Ecto neural progenitor cell (in vitro differentiated cells): ENCODE measurements around the gene BTBD16.

Experiments used
- DNase-seq: peaks from one replicate; pipeline ENCODE4 v3.0.0-alpha.2; 2018; ENCODE audit warnings: low spot score

BTBD16 gene

DNA sequence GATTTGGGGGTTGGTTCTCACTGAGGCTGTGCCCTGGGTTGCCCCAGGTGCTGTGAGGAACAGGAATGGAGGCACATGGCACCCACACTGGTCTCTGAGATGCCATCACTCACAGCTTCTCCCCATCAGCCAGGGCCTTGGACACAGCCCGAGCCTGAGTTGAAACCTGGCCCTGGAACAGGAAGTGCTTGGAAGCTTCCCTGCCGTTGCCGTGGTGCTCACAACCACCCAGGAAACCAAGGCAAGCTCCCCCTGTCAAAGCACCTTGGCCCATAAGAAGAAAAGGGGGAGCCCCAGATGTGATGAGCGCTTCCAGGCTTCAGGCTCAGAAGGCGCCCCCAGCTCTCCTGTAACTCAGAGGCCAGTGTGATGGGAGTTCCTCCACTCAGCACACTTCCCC is at the start of gene BTBD16:
BTBD16 (plus strand) TSS at position 221 of the 400 bp plus-strand sequence. CDS start 3,786 bp downstream, outside the sequence.
- no peak for DNase-seq

DNA sequence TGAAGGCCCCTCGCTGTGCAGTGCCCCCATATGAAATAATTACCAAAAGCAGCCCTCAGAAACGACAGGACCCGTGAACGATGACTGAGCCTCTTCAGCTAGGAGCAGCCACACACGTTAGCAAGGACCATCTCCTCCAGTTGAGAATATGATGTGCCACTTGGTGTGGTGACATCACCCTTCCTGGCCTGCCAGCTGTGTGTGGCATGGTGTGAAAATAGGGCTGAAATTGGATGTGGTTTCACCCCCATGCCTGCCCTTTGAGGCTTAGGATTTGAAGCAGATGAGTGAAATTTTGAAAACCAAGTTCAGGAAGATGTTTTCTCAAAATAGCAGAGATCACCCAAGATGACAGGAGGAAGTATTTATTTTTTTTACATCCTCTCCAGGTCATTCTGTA is 49.1 kb upstream of the BTBD16 start:
- DNase-seq: no peak

- DNase-seq: no peak
Measured at GRCh38 chr10:122222638-122223037, 48.5 kb upstream of the BTBD16 start.

DNA sequence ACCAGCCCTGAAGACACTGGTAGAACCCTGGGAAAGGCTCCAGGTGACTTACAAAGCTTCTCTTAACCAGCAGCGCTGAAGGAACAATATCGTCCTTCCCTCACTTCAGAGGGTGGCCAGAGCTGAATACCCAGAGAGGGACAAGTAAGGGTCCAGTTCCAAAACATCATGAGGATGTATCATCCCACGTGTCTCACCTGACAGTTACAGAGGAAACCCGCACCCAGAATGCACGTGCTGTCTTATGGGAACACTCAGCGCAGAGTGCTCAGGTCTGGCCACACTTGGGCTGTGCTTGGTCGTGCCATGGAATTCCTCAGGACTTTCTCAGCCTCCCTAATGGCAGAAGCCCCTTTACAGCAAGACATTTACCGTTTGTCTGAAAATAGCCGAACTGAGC is 46.9 kb upstream of the BTBD16 start:
- no peak for DNase-seq

- DNase-seq: no peak
Measured at GRCh38 chr10:122225330-122225729, 45.8 kb upstream of the BTBD16 start.

DNA sequence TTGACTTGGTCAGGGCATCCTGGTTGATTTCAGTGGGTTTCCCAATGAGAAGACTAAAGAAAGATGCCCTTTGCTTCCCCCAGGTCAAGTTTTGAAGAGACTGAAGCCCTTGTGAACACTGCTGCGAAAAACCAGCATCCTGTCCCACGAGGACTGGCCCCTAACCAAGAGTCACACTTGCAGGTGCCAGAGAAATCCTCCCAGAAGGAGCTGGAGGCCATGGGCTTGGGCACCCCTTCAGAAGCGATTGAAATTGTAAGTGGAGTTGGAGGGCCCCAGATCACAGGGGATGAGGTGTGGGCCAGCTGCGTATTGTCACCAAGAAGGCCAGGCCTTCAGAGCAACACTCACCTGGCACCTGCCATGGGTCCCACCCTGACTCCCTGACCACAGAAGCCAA is 43.3 kb upstream of the BTBD16 start:
- DNase-seq: no peak

- DNase-seq: no peak
Measured at GRCh38 chr10:122229666-122230065, 41.4 kb upstream of the BTBD16 start.

- no peak for DNase-seq
Measured at GRCh38 chr10:122230222-122230621, 40.9 kb upstream of the BTBD16 start.

GRCh38 chr10:122232769-122233168 is 38.3 kb upstream of the BTBD16 start:
- DNase-seq: no peak

- DNase-seq: no peak
Measured at GRCh38 chr10:122233857-122234348, 37.2 kb upstream of the BTBD16 start.

GRCh38 chr10:122234416-122234815 is 36.7 kb upstream of the BTBD16 start:
- no peak for DNase-seq

DNA sequence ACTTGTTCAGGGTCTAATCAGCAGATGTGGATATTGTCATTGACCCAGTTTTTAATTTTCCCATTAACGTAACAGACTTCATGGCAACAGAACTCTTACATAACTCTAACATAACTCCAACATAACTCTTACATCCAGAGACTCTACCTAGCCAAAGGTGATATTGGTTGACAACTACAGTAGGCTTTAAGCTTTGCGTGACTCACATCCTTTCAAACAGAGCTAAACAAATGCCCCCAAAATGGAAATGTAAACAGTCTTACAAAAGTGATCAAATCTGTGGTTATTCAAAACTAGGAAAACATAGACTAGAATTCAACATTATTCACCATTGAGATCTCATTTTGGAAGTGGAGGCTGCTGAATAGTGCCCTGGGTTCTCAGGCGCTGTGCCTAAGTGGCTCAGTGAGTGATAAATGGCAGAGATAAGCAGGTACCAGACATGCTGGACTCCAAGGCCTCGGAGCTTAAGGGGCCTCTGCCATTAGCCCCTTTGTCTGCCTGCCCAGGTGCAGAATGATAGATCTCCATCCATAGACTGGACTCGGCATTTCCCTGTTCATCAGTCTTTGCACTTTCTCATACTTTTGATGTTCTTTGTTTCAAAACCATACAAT is 34.3 kb upstream of the BTBD16 start:
- DNase-seq: no peak

GRCh38 chr10:122237331-122237990 is 33.6 kb upstream of the BTBD16 start:
- DNase-seq: no peak

DNA sequence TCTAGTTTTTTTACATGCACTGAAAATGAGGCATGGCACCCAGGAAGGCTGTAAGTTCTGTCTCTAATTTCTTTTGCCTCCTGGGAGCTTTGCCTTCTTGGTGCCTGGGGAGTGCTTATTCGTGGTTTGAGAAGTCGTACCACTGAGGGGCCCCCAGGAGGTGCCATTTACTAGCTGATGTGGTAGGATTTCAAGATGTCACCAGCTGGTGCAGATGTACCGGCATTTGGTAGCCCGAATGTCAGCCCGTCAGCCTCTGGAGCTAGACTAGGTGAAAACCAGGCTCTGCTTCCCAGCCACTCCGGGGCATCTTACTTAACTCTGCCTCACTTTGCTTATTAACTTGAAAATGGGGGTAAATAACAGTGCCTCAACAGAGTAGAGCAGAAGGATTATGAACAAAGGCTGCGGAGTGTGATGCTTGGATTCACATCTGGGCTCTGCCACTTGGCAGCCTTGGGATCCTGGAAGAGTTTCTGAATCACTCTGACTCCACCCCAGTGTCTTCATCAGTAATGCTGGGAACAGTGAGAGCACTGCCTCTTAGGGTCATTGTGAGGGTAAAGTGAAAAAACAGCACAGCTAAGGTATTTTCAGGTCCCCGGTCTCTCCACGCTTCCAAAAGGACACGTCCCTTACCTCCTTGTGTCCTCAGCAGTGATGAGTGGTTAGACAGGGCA is 31.4 kb upstream of the BTBD16 start:
- DNase-seq: no peak

- no peak for DNase-seq
Measured at GRCh38 chr10:122240401-122240800, 30.7 kb upstream of the BTBD16 start.

DNA sequence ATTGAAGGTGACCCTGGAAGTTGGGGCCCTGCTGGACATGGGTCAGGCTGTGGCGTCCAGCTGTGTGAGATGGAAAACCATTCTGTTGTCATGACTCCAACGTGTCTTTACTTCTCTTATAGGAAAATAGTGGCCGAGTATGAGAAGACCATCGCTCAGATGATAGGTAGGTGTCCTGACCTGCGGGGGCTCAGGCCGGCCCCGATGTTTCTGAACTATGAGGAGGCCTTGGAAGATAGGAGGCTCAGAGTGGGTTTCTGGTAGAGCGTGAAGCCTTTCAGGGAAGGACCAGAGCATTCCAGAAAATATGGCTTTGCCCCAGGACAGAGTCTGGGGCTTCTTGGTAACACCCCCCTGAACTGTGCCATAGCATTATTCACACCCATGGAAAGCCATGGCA is 29.3 kb upstream of the BTBD16 start:
- no peak for DNase-seq

DNA sequence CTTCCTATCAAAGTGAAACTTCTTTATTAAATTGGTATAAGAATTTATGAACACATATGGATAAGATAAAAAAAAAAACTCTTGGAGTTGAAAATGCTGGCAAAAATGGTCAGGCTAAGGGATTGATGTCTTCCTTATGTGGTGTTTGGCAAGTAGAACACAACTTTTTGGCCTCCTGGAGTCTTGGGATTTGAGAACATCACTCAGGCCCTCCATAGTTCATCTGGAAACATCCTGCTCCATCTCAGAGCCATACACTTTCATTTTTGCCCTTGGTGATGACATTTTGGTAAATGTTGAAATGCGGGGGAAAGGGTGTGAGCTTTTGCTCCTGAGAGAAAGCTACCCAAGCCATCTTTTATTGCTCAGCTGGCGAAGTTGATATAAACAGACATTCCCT is 27.5 kb upstream of the BTBD16 start:
- DNase-seq: no peak

DNA sequence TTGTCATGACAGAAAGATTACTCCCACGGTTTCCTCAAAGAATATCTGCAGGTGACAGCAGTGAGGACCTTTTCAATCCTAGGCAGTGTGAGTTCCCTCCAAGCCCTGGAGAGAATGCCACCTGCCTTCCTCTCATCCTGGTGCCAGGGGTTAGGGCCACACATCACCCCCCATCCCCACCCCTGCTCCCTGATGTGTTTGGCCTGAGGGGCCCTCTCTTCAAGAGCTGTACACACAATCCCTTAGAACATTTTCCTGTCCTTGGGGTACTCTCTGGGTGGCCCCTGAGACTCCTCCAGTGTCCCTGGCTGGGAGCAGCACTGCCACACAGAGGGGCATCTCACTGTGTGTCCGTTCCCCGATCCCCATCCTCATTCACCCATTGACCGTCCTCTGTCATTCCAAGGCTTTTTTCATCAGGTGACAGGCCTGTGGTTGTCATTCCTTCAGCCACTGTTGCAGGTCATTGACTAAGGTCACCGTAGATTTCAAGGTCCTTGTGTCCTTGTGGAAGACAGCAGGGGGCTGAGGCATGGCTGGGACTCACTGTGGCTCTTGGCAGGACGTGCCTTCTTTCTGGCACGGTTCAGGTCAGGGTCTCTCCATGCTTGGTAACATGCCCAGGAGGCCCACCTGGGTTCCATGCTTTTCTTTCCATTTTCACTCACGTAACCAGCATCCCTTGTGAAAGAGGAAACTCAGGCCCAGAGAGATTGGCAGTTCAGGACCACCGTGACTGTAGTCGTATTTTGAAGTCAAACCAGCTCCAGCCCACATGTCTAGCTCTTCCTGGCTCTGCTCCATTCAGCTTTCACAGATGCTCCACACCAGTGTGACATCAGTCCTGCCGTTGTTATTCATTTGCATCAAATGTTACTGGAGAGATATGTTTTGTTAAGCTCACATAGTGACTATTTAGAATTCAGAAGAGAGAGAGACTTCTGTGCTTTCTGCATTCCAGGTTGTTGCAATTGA is 26.8 kb upstream of the BTBD16 start:
- DNase-seq: no peak

DNA sequence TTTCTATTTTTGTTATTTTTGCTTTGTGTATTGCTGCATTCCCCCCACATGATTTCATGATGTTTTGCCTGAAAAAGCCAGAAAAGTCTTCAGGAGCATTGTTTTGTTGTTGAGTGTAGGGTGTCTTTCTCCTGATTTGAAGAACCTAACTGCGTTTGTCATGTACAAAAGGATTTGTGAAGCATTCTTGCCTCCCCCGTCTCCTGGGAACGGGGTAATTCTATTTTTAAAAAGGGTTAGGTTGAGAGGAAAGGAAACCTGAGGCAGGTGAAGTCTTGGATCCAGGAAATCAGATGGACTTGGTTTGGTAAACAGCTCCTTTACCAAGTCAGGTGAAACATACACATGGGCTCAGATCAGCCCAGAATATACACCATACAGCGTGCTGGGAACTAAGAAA is 26.0 kb upstream of the BTBD16 start:
- no peak for DNase-seq

GRCh38 chr10:122245897-122246296 is 25.2 kb upstream of the BTBD16 start:
- DNase-seq: no peak

GRCh38 chr10:122246830-122247520 is 24.1 kb upstream of the BTBD16 start:
- no peak for DNase-seq
